Tibial artery (tissue), 4 donors: ENCODE data around the gene TRUB1.
"Not testable (repeated sequence)": the region's sequence is repeated elsewhere in the genome, so short reads cannot be mapped to it uniquely, and the experiment has no call there.

Experiments used
- DNase-seq, 2 donors: peaks; one replicate each; pipeline ENCODE4 v3.0.0-alpha.2; 2019
- H3K27ac ChIP-seq, 2 donors: fragments of 200-600 bp; sonication (generic) in 1 of 2; 1 replicate in 1 of 2; 2 replicates in 1 of 2; pipeline ENCODE4 v1.5.1; 2018 to 2019; ENCODE audit warnings: mild to moderate bottlenecking in 1 of 2
- H3K27me3 ChIP-seq, 2 donors: fragments of 200-600 bp; sonication (generic) in 1 of 2; one replicate each; pipeline versions ENCODE4 v1.5.1 to v1.6.0; 2016 to 2019
- H3K36me3 ChIP-seq, 3 donors: fragments of 200-600 bp; sonication (generic) in 2 of 3; one replicate each; pipeline ENCODE4 v1.5.1; 2016 to 2019; ENCODE audit warnings: mild to moderate bottlenecking in 2 of 3
- H3K4me1 ChIP-seq, 4 donors: fragments of 200-600 bp; sonication (generic) in 2 of 4; 1 replicate in 3 of 4; 2 replicates in 1 of 4; pipeline ENCODE4 v1.5.1; 2016 to 2019
- H3K4me3 ChIP-seq, 2 donors: fragments of 200-600 bp; sonication (generic) in 1 of 2; 1 replicate in 1 of 2; 2 replicates in 1 of 2; pipeline ENCODE4 v1.5.1; 2018 to 2019; ENCODE audit warnings: mild to moderate bottlenecking in 2 of 2
- H3K9me3 ChIP-seq, 3 donors: fragments of 200-600 bp; sonication (generic) in 1 of 3; one replicate each; pipeline ENCODE4 v1.5.1; 2016 to 2019
- intact Hi-C: fragments of 100-400 bp; cut with DNase I; formaldehyde crosslinking; loops from one replicate; pipeline ENCODE4 v1.15.0; 2023; ENCODE audit warnings: low total_unique reads
- TF ChIP-seq, protein P1 (sequence below), 2 experiments: fragments of 200-600 bp in 1 of 2; fragments of 450-650 bp in 1 of 2; IDR thresholded peaks; one replicate each; pipeline ENCODE4 v1.5.1; 2017 to 2019; ENCODE audit warnings: antibody characterized with exemption in 2 of 2, mild to moderate bottlenecking in 1 of 2, moderate library complexity in 1 of 2

Gene TRUB1

DNA sequence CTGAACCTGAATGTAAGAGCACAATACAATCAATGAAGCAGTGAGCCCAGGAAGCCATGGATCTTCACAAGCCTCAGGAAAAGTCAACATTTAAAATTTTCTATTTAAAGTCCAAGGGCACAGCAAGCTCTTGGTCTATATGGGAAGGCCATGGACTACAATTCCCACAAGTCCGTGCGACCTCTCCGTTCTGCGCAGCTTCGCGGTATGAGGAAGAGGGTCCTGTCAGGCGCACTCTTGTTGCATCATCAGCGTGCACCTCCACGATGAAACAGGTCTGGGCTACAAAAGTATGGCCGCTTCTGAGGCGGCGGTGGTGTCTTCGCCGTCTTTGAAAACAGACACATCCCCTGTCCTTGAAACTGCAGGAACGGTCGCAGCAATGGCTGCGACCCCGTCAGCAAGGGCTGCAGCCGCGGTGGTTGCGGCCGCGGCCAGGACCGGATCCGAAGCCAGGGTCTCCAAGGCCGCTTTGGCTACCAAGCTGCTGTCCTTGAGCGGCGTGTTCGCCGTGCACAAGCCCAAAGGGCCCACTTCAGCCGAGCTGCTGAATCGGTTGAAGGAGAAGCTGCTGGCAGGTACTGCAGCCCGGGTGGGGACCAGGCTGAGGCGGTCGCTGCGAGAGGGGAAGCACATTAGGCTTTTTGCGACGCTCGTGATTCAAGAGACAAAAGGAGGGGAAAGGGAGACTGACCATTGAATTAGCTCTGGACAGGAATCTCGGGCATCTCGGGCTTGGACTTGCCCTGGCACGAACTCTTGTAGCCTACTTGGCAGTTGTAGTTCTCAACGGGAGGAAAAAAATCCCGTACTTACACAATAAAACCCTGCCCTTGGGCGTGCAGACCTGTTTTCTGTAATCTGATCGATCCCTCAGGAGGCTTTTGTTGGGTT is at the start of gene TRUB1:
Gene TRUB1, plus strand, starts transcription at position 234 of the 894 bp plus-strand sequence. Its CDS starts 59 bp downstream, at position 293.
- peak within 1 kb of the TSS; percentile 64 to 87 for H3K27ac ChIP-seq
- TF ChIP-seq, protein P1, sequence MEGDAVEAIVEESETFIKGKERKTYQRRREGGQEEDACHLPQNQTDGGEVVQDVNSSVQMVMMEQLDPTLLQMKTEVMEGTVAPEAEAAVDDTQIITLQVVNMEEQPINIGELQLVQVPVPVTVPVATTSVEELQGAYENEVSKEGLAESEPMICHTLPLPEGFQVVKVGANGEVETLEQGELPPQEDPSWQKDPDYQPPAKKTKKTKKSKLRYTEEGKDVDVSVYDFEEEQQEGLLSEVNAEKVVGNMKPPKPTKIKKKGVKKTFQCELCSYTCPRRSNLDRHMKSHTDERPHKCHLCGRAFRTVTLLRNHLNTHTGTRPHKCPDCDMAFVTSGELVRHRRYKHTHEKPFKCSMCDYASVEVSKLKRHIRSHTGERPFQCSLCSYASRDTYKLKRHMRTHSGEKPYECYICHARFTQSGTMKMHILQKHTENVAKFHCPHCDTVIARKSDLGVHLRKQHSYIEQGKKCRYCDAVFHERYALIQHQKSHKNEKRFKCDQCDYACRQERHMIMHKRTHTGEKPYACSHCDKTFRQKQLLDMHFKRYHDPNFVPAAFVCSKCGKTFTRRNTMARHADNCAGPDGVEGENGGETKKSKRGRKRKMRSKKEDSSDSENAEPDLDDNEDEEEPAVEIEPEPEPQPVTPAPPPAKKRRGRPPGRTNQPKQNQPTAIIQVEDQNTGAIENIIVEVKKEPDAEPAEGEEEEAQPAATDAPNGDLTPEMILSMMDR (IDR thresholded peaks at IDR 0.05) = no peak
- H3K4me1 ChIP-seq = peaks cover 0 to 24% (median 14%) of the 10 kb centered on the region in 4 donors
- intact Hi-C loops = loop anchor here (10.0 kb wide), 1 partner anchor 113 kb away; the partner anchor contains the start of gene FHIP2A
- peak within 1 kb of the TSS; percentile 61 to 84 for H3K4me3 ChIP-seq
- H3K9me3 ChIP-seq = no peaks in the 10 kb centered on the region
- peaks cover 6 to 20% (median 7%) of the 10 kb centered on the region in 3 donors for H3K36me3 ChIP-seq
- no peaks in the 10 kb centered on the region for H3K27me3 ChIP-seq
- DNase-seq = peak; percentile 94 to 95

DNA sequence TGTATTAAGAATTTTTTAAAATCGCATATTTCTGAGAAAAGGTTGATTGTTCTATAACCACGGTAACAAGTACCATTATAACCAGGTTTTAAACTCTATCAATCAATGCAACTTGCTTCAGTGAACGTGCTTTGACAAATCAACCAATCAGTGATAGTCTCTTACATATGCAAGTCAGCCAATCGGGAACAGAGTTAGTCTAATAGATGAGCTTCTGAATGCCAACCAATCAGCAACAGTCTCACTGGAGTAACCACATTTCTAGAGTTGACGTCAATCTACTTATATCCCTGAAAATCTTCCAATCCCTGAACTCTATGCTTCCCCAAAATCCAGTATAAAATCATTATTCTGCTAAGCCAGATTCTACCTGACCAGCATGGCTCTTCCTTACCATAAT is 44.7 kb upstream of the TRUB1 start:
- Histone ChIP-seq H3K9me3 (no peaks in the 10 kb centered on the region), H3K4me3 (no peak overlapping the region), H3K4me1 (no peaks in the 10 kb centered on the region), H3K36me3 (no peaks in the 10 kb centered on the region), H3K27ac (no peak overlapping the region), H3K27me3 (no peaks in the 10 kb centered on the region)
- no peak for DNase-seq
- intact Hi-C loops = no loop called here
- TF ChIP-seq, protein P1 (IDR thresholded peaks at IDR 0.05) = no peak

DNA sequence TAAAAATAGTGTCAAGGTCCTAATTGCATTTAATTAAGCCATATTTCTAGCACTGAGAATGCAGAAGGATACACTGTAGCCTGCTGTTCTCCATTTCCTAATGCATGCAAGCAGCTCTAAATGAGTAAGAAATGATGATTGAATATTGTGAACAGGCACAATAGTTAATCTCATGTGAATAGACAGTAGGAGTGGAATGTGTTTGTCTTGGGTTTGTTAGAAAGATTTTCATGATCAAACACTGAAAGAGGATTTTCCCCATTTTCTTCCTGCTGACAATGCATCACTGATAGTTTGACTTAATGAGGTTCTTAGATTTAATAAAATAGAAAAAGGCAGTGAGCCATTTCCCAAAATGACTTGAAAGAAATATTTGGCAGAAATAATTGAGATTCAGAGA is 43.1 kb upstream of the TRUB1 start:
- no peak overlapping the region for H3K4me3 ChIP-seq
- no peaks in the 10 kb centered on the region for H3K9me3 ChIP-seq
- no peak overlapping the region for H3K27ac ChIP-seq
- H3K36me3 ChIP-seq = no peaks in the 10 kb centered on the region
- no peak for DNase-seq
- intact Hi-C loops = no loop called here
- TF ChIP-seq, protein P1 (IDR thresholded peaks at IDR 0.05) = no peak
- H3K4me1 ChIP-seq = no peaks in the 10 kb centered on the region
- H3K27me3 ChIP-seq = no peaks in the 10 kb centered on the region

DNA sequence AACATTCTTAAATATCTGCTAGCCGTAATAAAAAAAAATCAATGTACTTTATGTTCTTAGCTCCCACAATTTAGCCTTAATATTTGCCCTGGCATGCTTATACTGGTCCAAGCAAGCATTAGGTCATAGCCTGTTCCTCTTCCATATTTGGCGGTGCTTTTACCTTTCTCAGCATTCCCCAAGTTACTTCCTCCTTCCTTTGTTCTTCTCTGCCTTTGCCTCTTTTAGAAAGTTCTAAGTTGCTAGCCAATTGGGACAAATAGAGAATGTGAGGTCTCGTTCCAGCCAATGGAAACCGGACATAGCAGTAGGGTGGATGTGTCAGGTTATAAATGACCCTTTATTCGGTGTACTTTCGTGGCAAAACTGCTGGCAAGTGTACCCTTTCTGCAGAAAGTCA is 41.0 kb upstream of the TRUB1 start:
- intact Hi-C loops, H3K36me3 ChIP-seq, H3K4me3 ChIP-seq, DNase-seq, H3K27ac ChIP-seq, H3K4me1 ChIP-seq, H3K9me3 ChIP-seq, H3K27me3 ChIP-seq: not testable (repeated sequence)

DNA sequence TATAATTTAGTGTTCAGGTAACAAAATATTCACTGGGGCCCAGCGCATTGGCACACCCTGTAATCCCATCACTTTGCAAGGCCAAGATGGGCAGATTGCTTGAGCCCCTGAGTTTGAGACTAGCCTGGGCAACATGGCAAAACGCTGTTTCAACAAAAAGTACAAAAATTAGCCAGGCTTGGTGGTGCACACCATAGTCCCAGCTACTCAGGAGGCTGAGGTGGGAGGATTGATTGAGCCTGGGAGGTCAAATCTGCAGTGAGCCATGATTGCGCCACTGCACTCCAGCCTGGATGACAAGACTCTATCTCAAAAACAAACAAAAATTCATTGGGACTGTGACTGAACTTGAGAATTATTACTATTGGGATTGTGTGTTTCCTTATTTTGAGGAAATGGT is 40.4 kb upstream of the TRUB1 start:
- Histone ChIP-seq H3K9me3 (no peaks in the 10 kb centered on the region), H3K4me1 (no peaks in the 10 kb centered on the region), H3K4me3 (no peak overlapping the region), H3K27ac (no peak overlapping the region), H3K27me3 (no peaks in the 10 kb centered on the region), H3K36me3 (no peaks in the 10 kb centered on the region)
- intact Hi-C loops = no loop called here
- DNase-seq = no peak
- TF ChIP-seq, protein P1 (IDR thresholded peaks at IDR 0.05) = no peak

DNA sequence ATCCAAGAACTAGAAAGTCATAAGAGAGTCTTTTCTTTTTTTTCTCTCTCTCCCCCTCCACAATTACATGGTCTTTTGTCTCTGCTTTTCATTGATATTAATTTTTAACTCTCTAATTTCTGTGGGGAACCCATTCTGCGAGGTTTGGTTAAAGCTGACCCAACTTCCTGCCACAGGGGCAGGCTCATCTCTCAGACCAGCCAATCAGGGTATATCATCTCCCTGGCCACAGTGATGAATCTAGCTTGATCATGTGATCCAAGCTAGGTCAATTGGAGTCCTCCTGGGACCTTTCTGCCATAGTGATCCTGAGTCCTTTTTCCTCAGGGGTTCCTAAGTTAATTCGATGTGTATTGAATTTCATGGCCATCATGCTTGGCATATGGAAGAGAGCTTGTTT is 38.0 kb upstream of the TRUB1 start:
- H3K27ac ChIP-seq = no peak overlapping the region
- TF ChIP-seq, protein P1 (IDR thresholded peaks at IDR 0.05) = no peak

More for the DNA sequence above, 38.0 kb upstream of the TRUB1 start:
- Histone ChIP-seq H3K27me3 (no peaks in the 10 kb centered on the region), H3K4me3 (no peak overlapping the region), H3K9me3 (no peaks in the 10 kb centered on the region), H3K4me1 (no peaks in the 10 kb centered on the region), H3K36me3 (no peaks in the 10 kb centered on the region)
- intact Hi-C loops = no loop called here
- no peak for DNase-seq
